Left lung (tissue), 10 donors: Measurements from ENCODE around the gene SPIRE2. TPM values are rescaled to one million over a fixed set of nuclear protein-coding genes. Genes with fewer than 3 reads are reported as not detected.

Source experiments
- ATAC-seq: fragments of 200-7000 bp; cut with Tn5 transposase; one replicate; pipeline ENCODE4 v1.9.1; 2020; ENCODE audit warnings: moderate library complexity
- DNase-seq, 4 donors: peaks; one replicate each; pipeline ENCODE4 v3.0.0-alpha.2; 2013 to 2020
- H3K27ac ChIP-seq, 2 donors: fragments of 200-600 bp; sonication (generic) in 1 of 2; one replicate each; pipeline versions ENCODE4 v1.5.0 to v1.8.0; 2020 to 2021
- H3K27me3 ChIP-seq, 2 donors: fragments of 200-600 bp; sonication (generic) in 1 of 2; one replicate each; pipeline versions ENCODE4 v1.5.0 to v1.8.0; 2020 to 2021
- H3K36me3 ChIP-seq, 2 donors: fragments of 200-600 bp; sonication (generic) in 1 of 2; one replicate each; pipeline versions ENCODE4 v1.5.0 to v1.8.0; 2020 to 2021
- H3K4me1 ChIP-seq, 2 donors: fragments of 200-600 bp; one replicate each; pipeline ENCODE4 v1.8.0; 2021
- H3K4me3 ChIP-seq, 2 donors: fragments of 200-600 bp; sonication (generic) in 1 of 2; one replicate each; pipeline versions ENCODE4 v1.5.0 to v1.8.0; 2020 to 2021; ENCODE audit warnings: mild to moderate bottlenecking in 1 of 2
- H3K9me3 ChIP-seq, 2 donors: fragments of 200-600 bp; sonication (generic) in 1 of 2; one replicate each; pipeline versions ENCODE4 v1.5.0 to v1.8.0; 2020 to 2021
- CTCF ChIP-seq, 2 donors: fragments of 200-600 bp; sonication (generic) in 1 of 2; IDR thresholded peaks; one replicate each; pipeline versions ENCODE4 v1.5.0 to v1.8.0; 2021; ENCODE audit warnings: antibody characterized with exemption in 2 of 2
- intact Hi-C, 2 donors: fragments of 100-400 bp; cut with DNase I; formaldehyde crosslinking; loops; one replicate each; pipeline versions ENCODE4 v1.11.2 to v1.14.2; 2022
- polyA plus RNA-seq, 6 donors: library from polyadenylated mRNA; unstranded; fragments of 120-200 nt; gene quantifications; one replicate each; pipeline ENCODE4 v1.2.1, GENCODE V29; 2013; ENCODE audit not compliant: insufficient read length in 6 of 6
- total RNA-seq, 2 donors: library from RNA; stranded (reverse); fragmentation: NEBNext Ultra II Directional; extraction: Animal tissue kit (Norgen Biotek cat#: 25700); gene quantifications; one replicate each; pipeline ENCODE4 v1.2.1, GENCODE V29; 2021
- donor health status: DM: no; HTN: yes; CAD: no.
- donor health status: DM: no; HTN: no; CAD: no.

SPIRE2 gene
- total and polyA plus RNA-seq, 8 donors, result 9.1 to 23.9 (median 12.2) TPM

GRCh38 chr16:89904606-89905510 is 76.6 kb downstream of the SPIRE2 start:
- H3K4me3 ChIP-seq, result no peak overlapping the region
- no peaks in the 10 kb centered on the region for H3K27me3 ChIP-seq
- no peak overlapping the region for H3K27ac ChIP-seq
- peaks cover 0 to 3% of the 10 kb centered on the region in 2 donors for H3K4me1 ChIP-seq
- peak in 2 of 4 donors; percentile 58 to 73 for DNase-seq
- intact Hi-C loops, result no loop called here
- H3K36me3 ChIP-seq, result peaks cover 0 to 73% of the 10 kb centered on the region in 2 donors
- no peak for TF ChIP-seq CTCF (IDR thresholded peaks at IDR 0.05)
- H3K9me3 ChIP-seq, result no peaks in the 10 kb centered on the region
- peak; percentile 9 for ATAC-seq

DNA sequence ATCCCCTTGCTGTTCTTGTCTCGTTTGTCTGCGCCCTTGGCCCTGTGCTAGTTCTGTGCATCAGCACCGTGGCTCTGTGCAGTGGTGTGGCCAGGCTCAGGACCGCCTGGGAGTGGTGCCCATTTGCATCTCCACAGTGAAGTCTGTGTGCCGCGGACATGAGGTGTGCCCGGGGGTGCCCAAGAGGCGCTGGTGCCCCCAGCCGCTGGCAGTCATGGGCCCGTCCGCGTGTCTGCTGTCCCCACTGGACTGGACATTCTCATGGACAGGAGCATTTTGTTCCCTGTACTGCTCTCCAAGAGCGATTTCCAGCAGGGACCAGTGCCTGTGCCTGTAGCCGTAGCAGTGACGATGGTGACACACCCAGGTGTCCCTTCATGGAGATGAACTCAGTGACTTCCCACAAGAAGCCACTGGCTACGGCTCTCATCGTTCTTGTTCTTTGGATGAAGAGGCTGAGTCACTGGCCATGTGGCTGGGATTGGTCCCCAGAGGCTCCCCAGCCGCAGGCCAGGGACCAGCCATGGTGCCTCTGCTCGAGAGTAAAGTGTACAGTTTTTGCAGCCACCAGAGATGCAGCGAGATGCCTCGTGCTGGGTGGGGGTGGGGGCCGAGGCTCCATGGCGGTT is 77.3 kb downstream of the SPIRE2 start:
- intact Hi-C loops, result no loop called here
- H3K27ac ChIP-seq, result no peak overlapping the region

GRCh38 chr16:89906140-89907025 is 78.1 kb downstream of the SPIRE2 start:
- Histone ChIP-seq H3K4me1 (peaks cover 0 to 7% of the 10 kb centered on the region in 2 donors), H3K27me3 (no peaks in the 10 kb centered on the region), H3K4me3 (no peak overlapping the region), H3K9me3 (no peaks in the 10 kb centered on the region), H3K27ac (no peak overlapping the region), H3K36me3 (peaks cover 0 to 72% of the 10 kb centered on the region in 2 donors)
- intact Hi-C loops, result no loop called here
- DNase-seq (peak in 1 of 4 donors; percentile 70), ATAC-seq (no peak)
- no peak for TF ChIP-seq CTCF (IDR thresholded peaks at IDR 0.05)

More for the DNA sequence above, 77.3 kb downstream of the SPIRE2 start:
- Histone ChIP-seq H3K36me3 (peaks cover 0 to 71% of the 10 kb centered on the region in 2 donors), H3K27me3 (no peaks in the 10 kb centered on the region), H3K4me3 (no peak overlapping the region), H3K9me3 (no peaks in the 10 kb centered on the region), H3K4me1 (peaks cover 0 to 7% of the 10 kb centered on the region in 2 donors)
- ATAC-seq (no peak), DNase-seq (peak in 1 of 4 donors; percentile 49)
- TF ChIP-seq CTCF (IDR thresholded peaks at IDR 0.05), result no peak

- H3K36me3 ChIP-seq, result peaks cover 0 to 81% of the 10 kb centered on the region in 2 donors
- DNase-seq (no peak), ATAC-seq (no peak)
- no peak overlapping the region for H3K27ac ChIP-seq
- no peaks in the 10 kb centered on the region for H3K9me3 ChIP-seq
- no peaks in the 10 kb centered on the region for H3K27me3 ChIP-seq
- intact Hi-C loops, result no loop called here
- no peak overlapping the region for H3K4me3 ChIP-seq
- TF ChIP-seq CTCF (IDR thresholded peaks at IDR 0.05), result no peak
- peaks cover 0 to 7% of the 10 kb centered on the region in 2 donors for H3K4me1 ChIP-seq
These were observed 79.0 kb downstream of the SPIRE2 start for GRCh38 chr16:89907055-89907814.
